GM21360 (cell line): ENCODE results near the gene ST6GALNAC3.

Experiments
- ATAC-seq: cut with Tn5 transposase; IDR thresholded peaks from one replicate; pipeline ENCODE4 v1.9.1; 2021; ENCODE audit warnings: mild to moderate bottlenecking, moderate library complexity; ENCODE audit not compliant: unreplicated experiment

ST6GALNAC3 gene

DNA sequence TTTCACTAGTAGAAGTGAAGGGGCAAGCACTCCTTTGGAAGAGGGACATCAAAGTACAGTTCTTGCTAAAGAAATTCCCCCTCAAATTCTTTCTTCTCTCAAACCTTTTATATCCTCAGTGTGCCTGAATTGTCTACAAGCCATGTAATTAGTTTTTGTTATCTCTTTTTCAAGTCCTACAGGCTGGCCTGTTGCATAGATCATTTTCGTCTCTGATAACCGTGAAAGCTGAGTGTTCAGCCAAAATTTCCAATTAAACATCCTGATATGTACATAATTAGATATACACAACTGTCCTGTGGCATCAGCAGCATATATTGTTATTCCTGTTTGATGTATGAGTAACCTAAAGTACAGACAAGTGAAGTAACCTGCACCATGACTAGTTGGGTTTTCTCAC, 417.2 kb downstream of the ST6GALNAC3 start:
- ATAC-seq: no peak

DNA sequence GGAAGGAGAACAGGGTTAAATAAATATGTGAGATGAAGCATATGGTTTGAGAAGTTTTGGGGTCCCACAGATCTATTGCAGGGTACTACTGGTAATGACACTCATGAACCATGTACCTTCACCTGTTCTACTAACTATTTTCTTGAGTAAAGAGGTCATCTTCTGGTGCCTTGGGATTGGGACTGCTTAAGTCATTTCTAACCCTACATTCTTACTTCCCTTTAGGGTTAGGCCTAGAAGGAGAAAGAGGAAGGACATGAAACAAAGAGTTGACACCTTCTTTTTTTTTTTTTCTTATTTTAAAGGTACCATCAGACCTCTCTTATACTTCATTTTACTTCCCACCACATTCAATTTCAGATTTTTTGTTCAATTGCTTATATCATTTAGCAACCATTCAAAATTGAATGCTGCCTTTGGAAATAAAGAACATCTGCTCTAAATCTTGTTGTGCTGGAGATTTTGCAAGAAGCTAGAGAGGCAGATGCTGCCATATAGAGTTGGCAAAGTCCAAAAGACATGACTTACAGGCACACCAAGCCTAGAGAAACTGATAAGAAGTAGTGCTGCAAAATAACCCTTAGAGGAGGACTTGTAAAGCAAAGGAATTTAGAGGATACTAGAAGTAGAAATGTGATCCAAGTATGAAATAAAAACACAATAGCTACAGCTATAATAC, 418.3 kb downstream of the ST6GALNAC3 start:
- no peak for ATAC-seq

DNA sequence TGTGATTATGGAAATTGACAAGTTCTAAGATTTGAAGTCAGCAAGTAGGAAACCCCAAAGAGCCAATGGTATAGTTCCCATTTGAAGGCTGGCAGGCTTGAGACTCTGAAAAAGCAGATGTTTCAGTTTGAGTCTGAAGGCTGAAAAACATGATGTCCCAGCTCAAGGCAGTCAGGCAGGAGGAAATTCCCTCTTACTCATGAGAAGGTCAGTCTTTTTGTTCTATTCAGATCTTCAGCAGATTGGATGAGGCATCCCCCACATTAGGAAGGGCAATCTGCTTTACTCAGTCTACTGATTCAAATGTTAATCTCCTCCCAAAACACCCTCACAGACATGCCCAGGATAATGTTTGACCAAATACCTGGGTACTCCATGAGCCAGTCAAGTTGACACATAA, 420.3 kb downstream of the ST6GALNAC3 start:
- peak; percentile 95 for ATAC-seq

DNA sequence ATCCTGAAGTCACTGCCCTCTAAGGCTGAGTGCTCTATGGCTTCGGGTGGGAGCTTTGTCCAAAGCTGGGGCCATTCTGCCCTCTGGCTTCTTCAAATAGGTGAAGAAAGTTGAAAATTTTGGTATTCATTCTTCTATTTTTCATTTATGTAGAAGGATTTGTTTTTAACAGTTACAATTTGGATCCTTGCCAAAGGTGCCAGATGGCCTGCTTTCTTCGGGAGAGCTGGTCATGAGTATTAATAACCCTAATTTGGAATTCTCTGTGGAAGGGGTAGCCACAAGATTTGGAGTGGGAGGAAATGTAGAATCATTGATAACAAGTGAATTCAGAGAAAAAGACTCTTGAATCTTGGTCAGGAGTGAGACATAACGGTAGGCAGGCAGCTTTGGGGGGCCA, 422.3 kb downstream of the ST6GALNAC3 start:
- no peak for ATAC-seq

DNA sequence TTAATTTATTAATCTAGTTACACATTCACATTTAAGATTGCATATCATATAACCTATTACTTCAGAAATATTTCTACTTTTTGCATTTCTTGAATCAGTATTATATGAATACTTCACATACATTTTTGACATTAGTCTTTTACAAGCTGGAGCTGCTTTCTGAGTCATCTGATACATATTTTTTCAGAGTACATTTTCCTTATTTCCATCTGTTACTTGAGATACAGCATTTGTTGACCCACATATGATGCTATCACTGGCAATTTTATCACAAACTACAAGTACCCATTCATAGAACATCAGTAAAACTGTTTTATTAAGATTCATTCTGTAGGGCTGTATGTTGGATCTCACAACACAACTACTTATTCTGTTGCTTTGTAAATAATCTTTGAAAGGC, 425.6 kb downstream of the ST6GALNAC3 start:
- no peak for ATAC-seq

DNA sequence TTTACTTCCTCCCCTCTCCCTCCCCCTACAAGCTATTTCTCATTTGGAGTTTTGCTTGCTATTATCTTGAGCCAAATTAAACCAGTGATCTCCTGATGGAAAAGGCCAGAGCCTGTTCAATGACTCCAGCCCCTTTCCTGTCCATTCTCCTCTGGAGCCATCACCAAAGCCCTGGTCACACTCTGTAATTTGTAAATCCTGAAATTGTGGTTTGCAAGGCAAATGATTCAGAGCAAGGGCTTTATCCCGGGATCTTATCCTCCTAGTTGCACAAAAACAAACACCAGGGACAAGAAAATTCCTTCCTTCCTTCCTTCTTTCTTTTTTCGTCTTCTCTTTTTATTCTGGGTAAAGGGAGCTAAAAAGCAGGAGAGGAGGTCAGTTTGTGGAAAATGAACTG, 426.6 kb downstream of the ST6GALNAC3 start:
- no peak for ATAC-seq

DNA sequence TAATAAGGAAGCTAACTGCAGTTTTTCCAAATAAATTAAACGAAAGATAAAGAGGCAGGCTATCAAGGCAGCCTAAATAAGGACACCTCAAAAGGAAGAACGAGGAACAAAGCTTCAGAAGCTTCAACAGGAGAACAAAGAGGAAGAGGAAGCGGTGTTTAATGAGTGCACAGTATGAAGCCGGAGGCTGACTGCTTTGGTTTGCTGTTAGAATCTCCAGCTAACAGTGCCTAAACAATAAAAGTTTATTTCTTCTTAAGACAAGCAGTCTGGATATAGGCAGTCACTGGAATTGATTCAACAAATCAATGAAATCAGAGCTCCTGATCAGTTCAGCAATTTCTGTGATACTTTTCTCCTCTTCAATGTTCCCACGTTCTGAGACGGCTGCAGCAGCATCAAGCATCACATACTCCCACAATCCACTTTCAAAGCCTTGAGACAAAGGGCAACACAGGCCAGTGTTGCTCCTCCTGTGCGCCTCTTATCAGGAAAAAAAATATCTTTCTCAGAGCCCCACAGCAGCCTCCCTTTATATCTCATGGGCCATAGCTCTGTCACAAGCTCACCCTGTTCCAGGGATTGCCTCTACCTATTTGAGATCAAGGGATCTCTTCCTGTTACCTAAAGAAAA, 427.2 kb downstream of the ST6GALNAC3 start:
- ATAC-seq: no peak

DNA sequence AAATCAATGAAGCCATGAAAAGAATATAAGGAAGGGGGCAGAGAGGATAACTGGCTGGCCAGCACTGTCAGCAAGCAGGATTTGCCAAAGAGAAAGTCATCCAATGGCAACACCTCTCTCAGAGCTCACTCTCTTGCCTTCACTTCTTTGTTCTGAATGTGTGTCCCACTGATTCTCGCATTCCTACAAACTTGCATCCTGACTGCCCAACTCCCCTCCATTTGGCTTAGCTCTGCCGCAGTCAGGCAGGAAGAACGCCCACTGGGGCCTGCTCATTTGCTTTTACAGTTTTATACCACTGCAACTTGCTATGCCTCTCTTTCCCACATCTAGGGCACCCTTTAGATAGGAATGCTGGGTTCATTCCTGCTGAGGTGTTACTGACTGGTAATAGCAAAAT, 428.6 kb downstream of the ST6GALNAC3 start:
- no peak for ATAC-seq

DNA sequence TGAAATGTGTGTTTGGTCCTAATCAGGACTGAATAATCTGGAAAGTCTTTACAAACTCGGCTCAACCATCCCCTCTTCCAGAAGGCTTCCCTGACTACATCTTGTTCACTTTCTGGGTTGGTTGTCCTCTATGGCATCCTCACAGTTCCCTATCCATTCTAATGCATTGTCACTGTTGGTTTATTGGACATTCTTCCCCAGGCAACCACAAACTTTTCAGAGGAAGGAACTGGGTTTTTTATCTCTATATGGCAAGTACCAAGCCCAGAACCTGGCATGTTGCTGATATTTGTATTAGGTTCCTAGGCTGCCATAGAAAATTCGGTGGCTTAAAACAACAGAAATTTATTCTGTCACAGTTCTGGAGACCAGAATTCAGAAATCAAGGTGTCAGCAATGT, 429.2 kb downstream of the ST6GALNAC3 start:
- no peak for ATAC-seq

DNA sequence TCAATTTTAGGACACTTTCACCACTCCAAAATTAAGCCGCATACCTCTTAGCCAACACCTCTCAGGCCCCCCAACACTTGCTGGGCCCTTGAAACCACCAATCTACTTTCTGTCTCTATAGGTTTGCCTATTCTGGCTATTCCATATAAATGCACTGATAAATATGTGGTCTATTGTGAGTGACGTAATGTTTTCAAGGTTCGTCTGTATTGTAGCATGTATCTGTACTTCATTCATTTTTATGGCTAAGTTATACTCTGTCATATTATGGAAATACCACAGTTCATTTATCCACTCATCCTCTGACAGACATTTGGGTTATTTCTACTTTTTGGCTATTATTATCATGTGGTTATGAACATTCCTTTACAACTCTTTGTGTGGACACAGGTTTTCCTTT, 432.8 kb downstream of the ST6GALNAC3 start:
- ATAC-seq: no peak

DNA sequence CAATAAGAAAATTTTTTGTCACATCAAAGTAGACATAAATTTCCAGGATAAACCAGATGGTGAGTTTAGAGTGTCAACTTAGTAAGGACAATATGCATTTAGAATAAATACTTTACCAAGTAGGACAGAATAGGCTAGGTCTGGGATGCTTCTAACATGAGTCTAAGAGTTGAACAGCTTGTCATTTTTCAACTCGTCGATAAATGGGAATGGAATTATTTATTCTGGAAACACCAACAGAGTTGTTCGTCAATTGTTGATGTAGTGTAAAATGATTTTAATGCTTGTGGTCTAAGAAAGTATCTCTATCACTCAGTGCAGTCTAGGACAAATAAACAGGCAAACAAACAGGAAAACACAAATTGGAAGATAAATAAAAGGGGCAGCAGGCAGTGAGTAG, 434.3 kb downstream of the ST6GALNAC3 start:
- no peak for ATAC-seq

DNA sequence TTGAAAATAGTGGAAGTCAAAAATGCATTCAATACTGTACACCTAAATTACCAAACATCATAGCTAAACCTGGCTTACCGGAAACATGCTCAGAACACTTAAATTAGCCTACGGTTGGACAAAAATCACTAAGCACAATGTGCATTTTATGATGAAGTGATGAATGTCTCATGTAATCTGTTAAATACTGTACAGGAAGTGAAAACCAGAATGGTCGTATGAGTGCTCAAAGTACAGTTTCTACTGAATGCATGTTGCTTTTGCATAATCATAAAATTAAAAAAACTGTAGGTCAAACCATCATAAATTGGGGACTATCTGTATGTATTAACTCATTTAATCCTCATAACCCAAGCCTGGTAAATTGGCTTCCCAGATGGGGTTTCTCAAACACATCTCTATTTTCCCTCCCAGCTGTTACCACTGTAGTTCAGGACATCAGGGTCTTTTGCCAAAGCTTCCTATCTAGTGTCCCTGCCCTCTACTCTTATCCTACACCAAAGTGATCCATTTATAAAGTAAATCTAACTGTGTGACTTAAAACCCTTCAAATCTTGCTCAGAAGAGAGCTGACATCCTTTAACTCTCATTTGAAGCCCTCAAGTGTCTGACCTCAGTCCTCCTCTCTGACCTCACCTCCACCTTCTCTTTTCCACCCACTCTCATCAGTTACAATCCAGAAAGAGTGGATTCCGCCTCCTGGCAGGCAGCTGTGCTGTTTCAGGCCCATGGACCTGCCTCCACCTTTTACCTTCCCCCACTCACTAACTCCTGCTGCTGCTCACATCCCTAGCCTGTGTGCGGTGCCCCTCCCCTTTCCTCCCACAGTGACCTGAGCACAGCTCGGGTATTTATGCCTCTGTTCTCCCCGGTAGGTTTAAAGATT, 436.4 kb downstream of the ST6GALNAC3 start:
- no peak for ATAC-seq

DNA sequence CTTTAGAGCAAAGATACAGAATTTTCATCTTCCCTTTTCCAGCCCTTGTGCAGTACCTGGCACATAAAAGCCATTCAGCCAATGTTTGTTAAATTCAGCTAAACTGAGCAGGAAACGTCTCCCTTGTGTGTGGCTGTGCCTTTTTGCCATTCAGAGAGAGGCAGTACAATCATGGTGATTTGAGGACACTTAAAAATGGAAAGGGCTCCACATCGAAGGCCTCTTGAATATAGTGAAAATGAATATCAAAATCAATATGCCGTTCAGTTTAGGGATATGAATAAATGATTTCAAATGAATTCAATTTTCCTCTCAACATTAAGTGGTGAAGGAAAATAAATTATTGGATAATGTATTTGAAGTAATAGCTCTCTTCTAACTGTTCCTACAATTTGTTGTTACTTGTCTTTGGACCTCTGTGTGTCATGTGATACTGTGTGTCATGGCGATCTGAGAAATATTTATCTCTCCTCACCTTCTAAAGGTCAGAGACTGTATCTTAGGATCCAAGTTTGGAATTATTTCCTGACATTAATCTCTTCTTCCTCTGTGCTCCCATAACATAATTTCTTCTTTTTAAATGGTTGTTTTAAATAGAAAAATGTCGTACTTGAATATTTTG, 437.1 kb downstream of the ST6GALNAC3 start:
- no peak for ATAC-seq

DNA sequence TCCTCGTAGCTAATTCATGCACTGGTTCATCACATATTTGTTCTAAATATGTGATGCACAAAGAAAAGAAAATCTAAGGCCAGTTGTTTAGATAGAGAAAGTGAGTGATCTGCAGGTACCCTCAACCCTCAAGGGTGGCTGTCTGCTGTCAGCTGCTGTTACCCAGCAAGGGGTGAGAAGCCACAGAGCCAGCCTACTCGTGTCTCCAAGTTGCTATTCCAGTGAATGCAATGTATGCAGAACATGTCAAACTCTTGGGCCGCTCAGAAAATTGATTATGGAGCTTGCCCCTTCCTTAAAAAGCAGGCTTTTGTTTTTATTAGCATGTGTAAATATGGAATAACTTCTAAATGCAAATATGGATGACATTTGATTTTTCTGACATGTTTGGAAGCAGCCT, 456.4 kb downstream of the ST6GALNAC3 start:
- ATAC-seq: no peak

DNA sequence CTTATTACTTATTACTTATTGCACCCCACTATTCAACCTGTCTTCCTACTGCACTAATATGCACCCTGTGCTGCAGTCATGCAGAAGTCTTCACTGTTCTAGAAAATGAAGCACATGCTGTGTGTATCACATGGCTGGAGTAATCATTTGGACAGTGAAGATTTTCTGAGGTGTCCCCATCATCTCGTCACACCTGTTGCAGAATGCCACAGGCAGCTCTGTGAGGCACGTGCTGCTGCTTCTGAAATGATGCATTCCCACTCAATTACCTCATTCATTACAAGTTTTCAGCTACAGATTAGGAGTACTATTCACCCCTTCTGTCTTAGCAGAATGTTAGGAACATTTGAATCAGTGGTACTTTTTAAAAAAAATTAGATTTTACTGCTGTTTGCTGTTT, 467.1 kb downstream of the ST6GALNAC3 start:
- no peak for ATAC-seq

DNA sequence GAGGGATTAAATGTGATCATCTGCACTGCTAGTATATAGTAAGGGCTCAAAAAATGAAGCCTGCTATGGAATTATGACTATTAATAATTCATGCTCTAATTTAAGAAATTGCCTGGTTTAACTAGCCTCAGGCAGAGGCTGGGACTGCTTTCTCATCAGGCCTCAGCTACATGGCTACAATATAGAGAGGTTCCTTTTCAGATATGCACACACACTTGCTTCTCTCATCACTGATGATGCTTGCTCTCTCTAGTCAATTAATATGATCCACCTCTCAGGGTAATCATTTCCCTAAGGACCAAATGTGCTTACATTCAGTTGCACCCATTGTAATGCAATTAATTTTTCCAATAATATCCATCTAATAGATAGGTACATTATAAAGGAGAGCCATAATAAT, 467.8 kb downstream of the ST6GALNAC3 start:
- no peak for ATAC-seq

DNA sequence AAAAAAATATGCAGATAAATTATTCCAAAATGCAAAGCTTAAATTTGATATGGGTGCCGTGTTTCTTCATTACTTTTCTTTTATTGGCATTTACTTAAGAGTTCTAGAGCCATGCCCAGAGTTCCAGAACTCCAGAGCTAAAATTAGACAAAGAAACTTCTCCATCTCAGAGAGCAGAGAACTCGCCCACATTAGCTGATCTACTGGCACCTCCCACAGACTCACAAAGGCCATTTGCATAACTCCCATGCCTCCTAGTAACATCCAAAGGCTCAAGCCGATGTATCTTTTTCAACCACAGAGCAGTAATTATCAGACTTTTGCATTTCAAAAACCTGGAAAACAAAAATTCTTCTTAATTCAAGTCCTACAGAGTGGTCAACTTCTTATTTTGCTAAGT, 468.9 kb downstream of the ST6GALNAC3 start:
- no peak for ATAC-seq

DNA sequence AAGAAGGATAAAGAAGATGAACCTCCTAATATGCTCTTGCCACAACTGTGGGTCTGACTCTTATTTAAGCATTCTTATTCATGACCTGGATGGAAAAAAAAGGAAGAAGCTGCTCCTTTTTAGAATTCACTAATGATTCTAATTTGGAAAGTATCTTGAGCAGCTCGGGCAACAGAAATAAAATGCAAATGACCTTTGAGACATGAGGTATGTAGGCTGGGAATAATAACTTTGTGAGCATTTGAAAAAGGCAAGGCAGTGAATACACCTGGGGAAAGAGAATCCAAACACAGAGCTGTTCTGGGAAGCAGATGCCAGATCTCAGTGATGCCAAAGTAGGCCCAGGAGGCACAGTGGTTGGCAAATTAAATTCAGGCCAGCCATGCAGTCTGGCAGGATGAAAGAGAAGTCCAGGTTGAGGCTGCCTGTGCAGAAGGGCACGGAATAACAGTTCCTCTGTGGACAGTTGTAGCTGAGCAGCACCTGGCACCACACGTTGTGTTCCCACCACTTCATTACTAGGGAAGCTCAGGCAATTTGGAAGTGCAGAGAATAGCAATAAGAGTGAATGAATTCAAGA, 471.9 kb downstream of the ST6GALNAC3 start:
- no peak for ATAC-seq

DNA sequence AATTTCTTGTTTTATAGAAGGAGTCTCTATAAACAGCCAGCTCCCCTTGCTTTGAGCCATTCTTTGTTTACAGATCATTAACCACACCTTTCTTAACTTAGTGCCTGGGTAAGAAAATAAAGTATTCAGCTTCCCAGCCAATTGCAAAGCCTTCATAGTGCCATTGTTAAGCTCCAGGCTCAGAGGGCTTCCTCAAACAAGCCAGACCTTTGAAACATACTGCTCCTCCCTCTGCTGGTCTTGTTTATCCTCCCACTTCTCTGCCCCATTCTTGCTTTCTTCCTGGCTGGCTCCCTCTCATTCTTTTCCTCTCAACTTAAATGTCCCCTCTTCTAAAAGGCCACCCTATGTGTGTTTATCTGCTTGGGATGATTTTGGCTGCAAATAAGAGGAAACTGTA, 473.4 kb downstream of the ST6GALNAC3 start:
- ATAC-seq: no peak

DNA sequence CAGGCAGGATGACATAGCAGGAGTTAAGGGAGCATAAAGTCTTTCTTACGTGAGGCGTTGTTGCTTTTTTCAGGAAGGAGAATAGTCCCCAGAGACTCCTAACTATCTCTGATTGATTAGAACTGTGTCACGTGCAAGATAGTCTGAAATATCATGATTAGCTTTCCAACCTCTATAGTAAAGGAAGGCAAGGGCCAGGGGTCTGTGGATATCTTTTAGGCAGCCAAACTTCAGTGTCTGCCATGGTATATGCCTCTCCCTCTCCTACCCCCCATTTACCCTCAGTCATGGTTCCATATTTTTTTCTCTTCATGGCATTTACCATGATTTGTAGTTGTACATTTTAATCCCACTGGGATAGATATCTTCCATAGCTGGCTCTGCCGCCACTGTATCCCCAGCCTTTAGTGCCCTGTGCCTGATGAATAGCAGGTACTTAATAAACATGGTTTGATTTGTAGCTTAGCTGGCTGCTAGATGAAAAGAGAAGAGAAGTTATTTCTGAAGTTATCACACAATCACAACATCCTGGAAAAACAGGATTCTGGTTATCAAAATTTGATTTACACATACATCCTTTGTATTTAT, 474.1 kb downstream of the ST6GALNAC3 start:
- no peak for ATAC-seq

DNA sequence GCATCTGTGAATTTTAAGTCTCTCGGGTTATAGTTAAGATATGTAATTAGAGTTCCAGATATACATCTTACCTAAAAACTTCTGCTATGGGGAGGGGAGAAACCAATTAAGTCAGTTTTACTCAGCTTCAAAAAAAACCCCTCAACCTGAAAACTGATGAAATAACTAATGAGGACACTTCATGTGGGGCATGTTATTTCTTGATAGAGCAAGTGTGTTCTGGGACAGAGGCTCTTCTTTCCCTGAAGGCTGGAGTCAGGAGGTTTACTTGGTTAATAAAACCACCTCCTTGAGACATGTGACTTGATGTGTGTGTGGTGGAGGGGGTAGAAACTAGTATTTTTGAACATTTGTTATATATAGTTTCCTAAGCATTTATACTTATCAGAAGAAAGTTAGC, 479.7 kb downstream of the ST6GALNAC3 start:
- no peak for ATAC-seq
